Suprapubic skin (tissue), 4 donors: ENCODE results near the gene USH1C.

ENCODE experiments used
- CTCF ChIP-seq, 2 donors: fragments of 200-600 bp in 1 of 2; fragments of 450-650 bp in 1 of 2; sonication (generic) in 1 of 2; IDR thresholded peaks; one replicate each; pipeline ENCODE4 v1.5.1; 2016 to 2019; ENCODE audit warnings: antibody characterized with exemption in 2 of 2, mild to moderate bottlenecking in 1 of 2, moderate library complexity in 1 of 2
- EP300 ChIP-seq: sonication (generic); formaldehyde crosslinking; IDR thresholded peaks from one replicate; pipeline ENCODE4 v1.6.1; 2017; ENCODE audit warnings: antibody characterized with exemption
- POLR2A ChIP-seq, 2 donors: fragments of 450-650 bp; IDR thresholded peaks; one replicate each; pipeline ENCODE4 v1.6.1; 2017; ENCODE audit warnings: antibody characterized with exemption in 2 of 2, mild to moderate bottlenecking in 2 of 2, moderate library complexity in 2 of 2
- POLR2AphosphoS5 ChIP-seq, 3 donors: sonication (generic); formaldehyde crosslinking; IDR thresholded peaks; one replicate each; pipeline ENCODE4 v1.6.1; 2017; ENCODE audit warnings: antibody characterized with exemption in 3 of 3

- TF ChIP-seq CTCF (IDR thresholded peaks at IDR 0.05) (no peak), EP300 (no peak), POLR2A (IDR thresholded peaks at IDR 0.05) (no peak), POLR2AphosphoS5 (IDR thresholded peaks at IDR 0.05) (no peak)
Observed at GRCh38 chr11:17535488-17535887, 8.7 kb downstream of the USH1C start.
